Right ventricle myocardium inferior (tissue), 1 donor: Measurements from ENCODE around the gene RANBP3. TPM values are rescaled to one million over a fixed set of nuclear protein-coding genes. Genes with fewer than 3 reads are reported as not detected.

ENCODE experiments used
- ATAC-seq: fragments of 200-7000 bp; cut with Tn5 transposase; one replicate; pipeline ENCODE4 v1.9.1; 2020; ENCODE audit warnings: mild to moderate bottlenecking, moderate library complexity
- DNase-seq: peaks from one replicate; pipeline ENCODE4 v3.0.0; 2021; ENCODE audit errors: missing footprints
- intact Hi-C: fragments of 100-400 bp; cut with DNase I; formaldehyde crosslinking; loops from one replicate; pipeline ENCODE4 v1.11.0; 2022
- total RNA-seq: library from RNA; stranded (reverse); fragmentation: NEBNext Ultra II Directional; extraction: Animal tissue kit (Norgen Biotek cat#: 25700); gene quantifications from one replicate; pipeline ENCODE4 v1.2.1, GENCODE V29; 2021
- donor health status: DM: no; HTN: yes; CAD: no; lungs with severe emphysema.

The RANBP3 gene
- total RNA-seq, 1 donor from 2014 or later, result 65.6 TPM

GRCh38 chr19:5921516-5922160 lies 56.3 kb downstream of the RANBP3 start:
- no peak for DNase-seq
- intact Hi-C loops, result no loop called here
- ATAC-seq, result no peak

GRCh38 chr19:5918463-5919079 lies 59.4 kb downstream of the RANBP3 start:
- intact Hi-C loops, result no loop called here
- DNase-seq, result no peak
- no peak for ATAC-seq

DNA sequence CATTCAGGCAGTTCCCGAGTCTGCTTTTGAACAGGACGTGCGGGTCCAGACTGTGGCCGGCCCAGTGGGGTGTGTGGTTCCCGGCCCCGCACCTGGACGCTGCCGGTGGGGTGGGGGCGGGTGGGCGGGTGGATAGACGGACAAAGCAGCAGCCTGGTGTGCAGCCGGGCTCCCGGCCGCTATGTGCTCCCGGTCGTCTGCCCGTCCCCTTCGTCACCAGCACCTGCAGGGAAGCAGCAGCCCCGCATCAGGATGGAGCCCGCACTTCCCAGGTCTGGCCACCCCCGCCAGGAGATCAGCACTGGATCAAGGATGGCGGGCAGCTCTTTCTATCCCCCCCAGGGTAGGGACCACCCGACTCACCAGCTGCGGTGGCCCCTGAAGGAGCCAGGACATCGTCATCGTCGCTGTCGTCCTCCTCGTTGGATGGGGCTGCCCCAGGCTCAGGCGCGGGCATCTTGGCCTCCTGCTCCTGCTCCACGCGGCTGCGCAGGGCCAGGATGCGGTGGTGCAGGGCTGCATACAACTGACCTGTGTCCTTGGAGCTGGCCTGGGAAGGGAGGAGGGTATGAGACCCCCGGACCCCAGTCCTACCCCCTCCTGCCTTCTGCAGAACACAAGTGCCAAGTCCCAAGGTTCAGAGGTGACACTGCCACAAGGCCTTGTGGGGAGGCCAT lies 60.4 kb downstream of the RANBP3 start:
- intact Hi-C loops, result no loop called here
- no peak for ATAC-seq
- DNase-seq, result no peak

GRCh38 chr19:5916181-5916708 lies 61.7 kb downstream of the RANBP3 start:
- intact Hi-C loops, result no loop called here
- DNase-seq (no peak), ATAC-seq (peak; percentile 30)

GRCh38 chr19:5915782-5916165 lies 62.2 kb downstream of the RANBP3 start:
- ATAC-seq (no peak), DNase-seq (no peak)
- intact Hi-C loops, result no loop called here

DNA sequence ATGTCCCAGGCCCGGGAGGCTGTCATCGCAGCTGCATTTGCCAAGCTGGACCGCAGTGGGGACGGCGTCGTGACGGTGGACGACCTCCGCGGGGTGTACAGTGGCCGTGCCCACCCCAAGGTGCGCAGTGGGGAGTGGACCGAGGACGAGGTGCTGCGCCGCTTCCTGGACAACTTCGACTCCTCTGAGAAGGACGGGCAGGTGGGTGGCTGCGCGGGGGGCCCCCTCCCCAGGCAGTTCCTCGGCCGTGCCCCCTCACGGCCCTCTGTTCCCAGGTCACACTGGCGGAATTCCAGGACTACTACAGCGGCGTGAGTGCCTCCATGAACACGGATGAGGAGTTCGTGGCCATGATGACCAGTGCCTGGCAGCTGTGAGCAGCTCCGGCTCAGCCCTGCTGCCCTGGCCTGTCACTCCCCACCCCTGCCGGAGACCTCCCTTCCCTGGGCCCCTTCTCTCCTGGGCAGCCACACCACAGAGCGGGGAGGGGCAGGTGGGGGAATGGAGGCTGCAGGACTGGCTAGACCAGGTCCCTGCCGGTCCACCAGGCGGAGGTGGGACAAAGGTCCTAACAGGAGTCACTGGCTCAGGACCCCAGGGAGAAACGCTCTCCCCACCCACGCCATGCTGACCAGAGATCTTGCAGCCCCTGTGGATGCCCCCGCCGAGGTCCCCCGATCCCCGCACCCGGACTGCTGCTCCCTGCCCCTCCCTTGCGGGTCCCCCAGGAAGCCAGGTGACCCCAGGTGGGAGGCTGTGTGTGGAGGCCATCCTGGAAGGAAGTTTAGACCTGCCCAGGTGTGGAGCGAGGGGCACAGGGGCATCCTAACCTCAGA lies 62.8 kb downstream of the RANBP3 start:
- DNase-seq, result no peak
- ATAC-seq, result peak; percentile 8
- intact Hi-C loops, result no loop called here

- intact Hi-C loops, result no loop called here
- DNase-seq, result no peak
- ATAC-seq, result no peak
These were observed 63.6 kb downstream of the RANBP3 start for GRCh38 chr19:5914358-5914774.

GRCh38 chr19:5913739-5914357 lies 64.1 kb downstream of the RANBP3 start, which contains the start of gene CAPS:
Gene CAPS (plus strand): TSS chr19:5914254. CDS start chr19:5914407, 153 bp downstream.
- ATAC-seq (peak; percentile 57), DNase-seq (no peak)
- intact Hi-C loops, result no loop called here

GRCh38 chr19:5911366-5911765 lies 66.6 kb downstream of the RANBP3 start:
- ATAC-seq (no peak), DNase-seq (no peak)
- intact Hi-C loops, result no loop called here

GRCh38 chr19:5910638-5910907 lies 67.4 kb downstream of the RANBP3 start:
- no peak for ATAC-seq
- intact Hi-C loops, result no loop called here

DNA sequence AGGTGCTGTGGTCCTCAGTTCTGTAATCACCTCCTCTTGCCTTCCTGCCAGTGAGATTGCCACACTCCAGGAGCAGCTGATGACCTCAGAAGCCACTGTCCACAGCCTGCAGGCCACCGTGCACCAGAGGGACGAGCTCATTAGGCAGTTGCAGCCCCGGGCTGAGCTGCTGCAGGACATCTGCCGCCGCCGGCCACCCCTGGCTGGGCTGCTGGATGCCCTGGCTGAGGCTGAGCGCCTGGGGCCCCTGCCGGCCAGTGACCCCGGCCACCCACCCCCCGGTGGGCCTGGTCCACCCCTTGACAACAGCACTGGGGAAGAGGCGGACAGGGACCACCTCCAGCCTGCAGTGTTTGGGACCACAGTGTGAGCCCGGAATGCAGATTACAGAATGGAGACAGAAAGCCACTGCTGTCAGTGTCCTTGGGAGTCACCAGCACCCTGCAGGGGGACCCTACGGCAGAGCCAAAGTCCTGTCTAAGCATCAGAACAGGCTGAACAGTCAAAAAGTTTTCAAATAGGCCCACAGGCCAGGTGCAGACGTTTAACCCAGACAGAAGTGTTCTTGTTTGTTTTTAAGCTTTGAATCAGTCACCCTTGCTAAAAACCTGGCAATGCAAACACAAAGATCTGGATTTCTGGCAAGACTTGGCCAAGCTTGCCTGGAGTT lies 69.0 kb downstream of the RANBP3 start:
- intact Hi-C loops, result loop anchor here (5.0 kb wide), 1 partner anchor 38 kb away; no protein-coding TSS in a partner anchor
- ATAC-seq, result no peak

More at GRCh38 chr19:5910638-5910907, 67.4 kb downstream of the RANBP3 start:
- DNase-seq, result no peak

DNA sequence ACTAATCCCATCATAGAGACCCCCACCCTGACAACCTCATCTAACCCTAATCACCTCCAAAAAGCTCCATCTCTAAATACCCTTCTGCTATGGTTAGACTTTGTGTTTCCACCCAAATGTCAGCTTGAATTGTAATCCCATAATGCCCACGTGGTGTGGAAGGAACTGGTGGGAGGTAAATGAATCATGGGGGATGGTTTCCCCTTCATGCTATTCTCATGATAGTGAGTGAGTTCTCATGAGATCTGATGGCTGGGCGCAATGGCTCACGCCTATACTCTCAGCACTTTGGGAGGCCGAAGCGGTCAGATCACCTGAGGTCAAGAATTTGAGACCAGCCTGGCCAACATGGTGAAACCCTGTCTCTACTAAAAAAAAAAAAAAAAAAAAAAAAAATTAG lies 70.7 kb downstream of the RANBP3 start:
- ATAC-seq, result no peak
- intact Hi-C loops, result loop anchor here (5.0 kb wide), 1 partner anchor 40 kb away; no protein-coding TSS in a partner anchor
- no peak for DNase-seq

More for the DNA sequence above, 69.0 kb downstream of the RANBP3 start:
- no peak for DNase-seq

- ATAC-seq (no peak), DNase-seq (no peak)
- intact Hi-C loops, result loop anchor here (5.0 kb wide), 1 partner anchor 42 kb away; no protein-coding TSS in a partner anchor
These were observed 72.7 kb downstream of the RANBP3 start for GRCh38 chr19:5905114-5905778.

GRCh38 chr19:5904352-5905113 lies 73.4 kb downstream of the RANBP3 start, which contains the start of gene VMAC:
Gene VMAC (plus strand): TSS chr19:5904872. CDS start chr19:5904891, 19 bp downstream.
- intact Hi-C loops, result loop anchor here (1.0 to 5.0 kb wide), 3 partner anchors 43 to 469 kb away; no protein-coding TSS in a partner anchor
- ATAC-seq (peak; percentile 87), DNase-seq (peak; percentile 100)

- intact Hi-C loops, result loop anchor here (1.0 to 5.0 kb wide), 2 partner anchors 64 to 470 kb away; no protein-coding TSS in a partner anchor
- DNase-seq (peak; percentile 98), ATAC-seq (peak; percentile 83)
These were observed 74.2 kb downstream of the RANBP3 start, which contains the start of gene NDUFA11 for GRCh38 chr19:5903624-5904351. Gene NDUFA11 (minus strand): TSS chr19:5903790. CDS start chr19:5903708, 82 bp downstream.
